ENCODE results near the gene FAM131A. TPM values are rescaled to one million over a fixed set of nuclear protein-coding genes. Genes with fewer than 3 reads are reported as not detected.

FAM131A gene
- total and polyA plus RNA-seq, 2 experiments from 2014 or later, result 12.2 to 12.6 TPM

DNA sequence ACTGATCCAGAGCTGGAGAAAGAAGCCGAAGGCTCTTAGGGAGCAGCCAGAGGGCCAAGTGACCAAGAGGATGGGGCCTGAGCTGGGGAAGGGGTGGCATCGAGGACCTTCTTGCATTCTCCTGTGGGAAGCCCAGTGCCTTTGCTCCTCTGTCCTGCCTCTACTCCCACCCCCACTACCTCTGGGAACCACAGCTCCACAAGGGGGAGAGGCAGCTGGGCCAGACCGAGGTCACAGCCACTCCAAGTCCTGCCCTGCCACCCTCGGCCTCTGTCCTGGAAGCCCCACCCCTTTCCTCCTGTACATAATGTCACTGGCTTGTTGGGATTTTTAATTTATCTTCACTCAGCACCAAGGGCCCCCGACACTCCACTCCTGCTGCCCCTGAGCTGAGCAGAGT, 52.0 kb downstream of the FAM131A start:
- H3K4me2 ChIP-seq, result no peak overlapping the region
- no peaks in the 10 kb centered on the region for H3K27me3 ChIP-seq
- DNase-seq (ENCODE audit: low spot score), result no peak
- no peaks in the 10 kb centered on the region for H3K79me2 ChIP-seq
- no peaks in the 10 kb centered on the region for H4K20me1 ChIP-seq (ENCODE audit: insufficient read depth, poor library complexity, severe bottlenecking)
- H2AFZ ChIP-seq, result no peak overlapping the region
- H3K4me3 ChIP-seq, result no peak overlapping the region
- no peaks in the 10 kb centered on the region for H3K36me3 ChIP-seq (replicated peaks; ENCODE audit: insufficient read depth, low read depth)
- H3K9me2 ChIP-seq (replicated peaks; ENCODE audit: insufficient read depth), result no peaks in the 10 kb centered on the region
- H3K4me1 ChIP-seq (ENCODE audit: insufficient read depth), result no peaks in the 10 kb centered on the region
- no peaks in the 10 kb centered on the region for H3K9me3 ChIP-seq (ENCODE audit: low read depth)
- TF ChIP-seq EZH2 (IDR thresholded peaks at IDR 0.05; ENCODE audit: borderline replicate concordance) (no peak), EZH2phosphoT487 (IDR thresholded peaks at IDR 0.05; ENCODE audit: low read depth, severe bottlenecking, unreplicated experiment) (no peak)
- TF ChIP-seq, protein P1, sequence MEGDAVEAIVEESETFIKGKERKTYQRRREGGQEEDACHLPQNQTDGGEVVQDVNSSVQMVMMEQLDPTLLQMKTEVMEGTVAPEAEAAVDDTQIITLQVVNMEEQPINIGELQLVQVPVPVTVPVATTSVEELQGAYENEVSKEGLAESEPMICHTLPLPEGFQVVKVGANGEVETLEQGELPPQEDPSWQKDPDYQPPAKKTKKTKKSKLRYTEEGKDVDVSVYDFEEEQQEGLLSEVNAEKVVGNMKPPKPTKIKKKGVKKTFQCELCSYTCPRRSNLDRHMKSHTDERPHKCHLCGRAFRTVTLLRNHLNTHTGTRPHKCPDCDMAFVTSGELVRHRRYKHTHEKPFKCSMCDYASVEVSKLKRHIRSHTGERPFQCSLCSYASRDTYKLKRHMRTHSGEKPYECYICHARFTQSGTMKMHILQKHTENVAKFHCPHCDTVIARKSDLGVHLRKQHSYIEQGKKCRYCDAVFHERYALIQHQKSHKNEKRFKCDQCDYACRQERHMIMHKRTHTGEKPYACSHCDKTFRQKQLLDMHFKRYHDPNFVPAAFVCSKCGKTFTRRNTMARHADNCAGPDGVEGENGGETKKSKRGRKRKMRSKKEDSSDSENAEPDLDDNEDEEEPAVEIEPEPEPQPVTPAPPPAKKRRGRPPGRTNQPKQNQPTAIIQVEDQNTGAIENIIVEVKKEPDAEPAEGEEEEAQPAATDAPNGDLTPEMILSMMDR (IDR thresholded peaks at IDR 0.05; ENCODE audit: poor library complexity), result no peak
- H3K27ac ChIP-seq, result no peak overlapping the region
- 77% methylated on average over 5 of the region's 5 CpGs for WGBS (ENCODE audit: low lambda C conversion rate, missing lambda C conversion rate)

DNA sequence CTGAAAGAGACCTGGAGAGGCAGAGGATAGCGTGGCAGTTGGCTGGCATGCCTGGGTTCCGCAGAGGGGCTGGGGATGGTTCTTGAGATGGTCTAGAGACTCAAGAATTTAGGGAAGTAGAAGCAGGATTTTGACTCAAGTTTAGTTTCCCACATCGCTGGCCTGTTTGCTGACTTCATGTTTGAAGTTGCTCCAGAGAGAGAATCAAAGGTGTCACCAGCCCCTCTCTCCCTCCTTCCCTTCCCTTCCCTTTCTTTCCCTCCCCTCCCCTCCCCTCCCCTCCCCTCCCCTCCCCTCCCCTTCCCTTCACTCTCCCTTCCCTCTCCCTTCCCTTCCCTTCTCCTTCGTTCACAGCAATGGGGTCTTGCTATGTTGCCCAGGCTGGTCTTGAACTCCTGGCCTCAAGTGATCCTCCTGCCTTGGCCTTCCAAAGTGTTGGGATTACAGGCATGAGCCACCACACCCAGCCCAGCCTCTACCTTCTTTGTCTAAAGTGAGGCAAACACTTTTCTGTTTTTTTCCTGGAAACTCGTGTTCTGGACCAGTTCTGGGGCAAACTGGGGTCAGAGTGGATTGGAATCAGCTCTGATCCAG, 52.6 kb downstream of the FAM131A start:
- DNase-seq (ENCODE audit: low spot score), result no peak
- Histone ChIP-seq H3K27me3 (no peaks in the 10 kb centered on the region), H3K36me3 (replicated peaks; ENCODE audit: insufficient read depth, low read depth) (no peaks in the 10 kb centered on the region), H2AFZ (no peak overlapping the region), H3K9me3 (ENCODE audit: low read depth) (no peaks in the 10 kb centered on the region), H3K9me2 (replicated peaks; ENCODE audit: insufficient read depth) (no peaks in the 10 kb centered on the region), H3K4me1 (ENCODE audit: insufficient read depth) (no peaks in the 10 kb centered on the region), H4K20me1 (ENCODE audit: insufficient read depth, poor library complexity, severe bottlenecking) (no peaks in the 10 kb centered on the region), H3K79me2 (no peaks in the 10 kb centered on the region), H3K4me2 (no peak overlapping the region), H3K4me3 (no peak overlapping the region), H3K27ac (no peak overlapping the region)
- TF ChIP-seq EZH2phosphoT487 (IDR thresholded peaks at IDR 0.05; ENCODE audit: low read depth, severe bottlenecking, unreplicated experiment) (no peak), EZH2 (IDR thresholded peaks at IDR 0.05; ENCODE audit: borderline replicate concordance) (no peak)
- TF ChIP-seq, protein P1 (IDR thresholded peaks at IDR 0.05; ENCODE audit: poor library complexity), result no peak
- 91% methylated on average over 4 of the region's 5 CpGs for WGBS (ENCODE audit: low lambda C conversion rate, missing lambda C conversion rate)

DNA sequence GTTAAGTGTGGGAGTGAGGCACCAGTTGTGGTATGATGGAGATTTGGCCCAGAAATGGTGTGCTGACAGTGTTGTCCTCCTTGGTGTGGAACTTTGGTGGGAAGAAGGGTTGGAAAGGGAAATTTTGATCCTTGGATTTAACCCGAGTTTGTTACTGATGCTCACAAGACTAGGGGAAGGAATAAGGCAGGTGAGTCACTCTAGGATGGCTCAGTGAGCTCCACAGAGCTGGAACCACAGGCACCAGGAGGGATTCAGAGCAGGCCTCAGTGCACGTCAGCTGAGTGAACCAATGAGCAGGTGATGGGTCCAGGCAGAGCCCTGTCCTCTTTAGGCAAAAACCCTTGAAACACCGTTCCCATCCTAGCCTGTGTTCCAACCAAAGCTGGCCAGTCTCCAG, 53.9 kb downstream of the FAM131A start:
- H3K4me1 ChIP-seq (ENCODE audit: insufficient read depth), result no peaks in the 10 kb centered on the region
- H3K4me2 ChIP-seq, result no peak overlapping the region
- no peaks in the 10 kb centered on the region for H3K9me3 ChIP-seq (ENCODE audit: low read depth)
- TF ChIP-seq, protein P1 (IDR thresholded peaks at IDR 0.05; ENCODE audit: poor library complexity), result no peak
- TF ChIP-seq EZH2phosphoT487 (IDR thresholded peaks at IDR 0.05; ENCODE audit: low read depth, severe bottlenecking, unreplicated experiment) (no peak), EZH2 (IDR thresholded peaks at IDR 0.05; ENCODE audit: borderline replicate concordance) (no peak)
- no peaks in the 10 kb centered on the region for H3K27me3 ChIP-seq
- no peaks in the 10 kb centered on the region for H3K9me2 ChIP-seq (replicated peaks; ENCODE audit: insufficient read depth)
- no peaks in the 10 kb centered on the region for H3K79me2 ChIP-seq
- H3K27ac ChIP-seq, result no peak overlapping the region
- WGBS (ENCODE audit: low lambda C conversion rate, missing lambda C conversion rate), result 79% methylated on average over 3 of the region's 3 CpGs
- no peak overlapping the region for H2AFZ ChIP-seq
- no peak overlapping the region for H3K4me3 ChIP-seq
- H4K20me1 ChIP-seq (ENCODE audit: insufficient read depth, poor library complexity, severe bottlenecking), result no peaks in the 10 kb centered on the region
- H3K36me3 ChIP-seq (replicated peaks; ENCODE audit: insufficient read depth, low read depth), result no peaks in the 10 kb centered on the region
- no peak for DNase-seq (ENCODE audit: low spot score)

Measured in hepatocyte (in vitro differentiated cells).